ENCODE results near the gene IGSF5.
"Not testable (repeated sequence)": the region's sequence is repeated elsewhere in the genome, so short reads cannot be mapped to it uniquely, and the experiment has no call there.

IGSF5 gene

DNA sequence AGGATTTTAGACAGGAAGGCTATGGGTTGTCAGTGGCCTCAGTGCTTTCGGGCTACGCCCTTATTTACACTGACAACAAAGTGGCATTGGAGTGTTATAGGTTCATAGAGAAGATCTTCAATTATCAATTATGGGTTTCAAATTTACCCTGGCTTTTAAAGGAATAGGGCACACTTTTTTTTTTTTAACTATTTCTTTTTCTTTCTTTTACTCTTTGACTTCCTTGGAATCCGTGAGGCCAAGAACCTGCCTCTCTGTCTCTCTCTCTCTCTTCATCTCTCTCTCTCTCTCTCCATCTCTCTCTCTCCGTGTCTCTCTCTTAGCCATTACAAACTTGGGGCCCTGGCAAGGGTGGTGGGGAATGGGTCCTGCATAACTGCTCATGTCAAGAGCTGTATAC lies at the start of gene IGSF5:
IGSF5 (plus strand) TSS at position 301 of the 400 bp plus-strand sequence. CDS start 327 bp downstream, outside the sequence.
- not testable (repeated sequence) for DNase-seq (ENCODE audit: low read depth in 4 of 4, low spot score in 1 of 4)

DNA sequence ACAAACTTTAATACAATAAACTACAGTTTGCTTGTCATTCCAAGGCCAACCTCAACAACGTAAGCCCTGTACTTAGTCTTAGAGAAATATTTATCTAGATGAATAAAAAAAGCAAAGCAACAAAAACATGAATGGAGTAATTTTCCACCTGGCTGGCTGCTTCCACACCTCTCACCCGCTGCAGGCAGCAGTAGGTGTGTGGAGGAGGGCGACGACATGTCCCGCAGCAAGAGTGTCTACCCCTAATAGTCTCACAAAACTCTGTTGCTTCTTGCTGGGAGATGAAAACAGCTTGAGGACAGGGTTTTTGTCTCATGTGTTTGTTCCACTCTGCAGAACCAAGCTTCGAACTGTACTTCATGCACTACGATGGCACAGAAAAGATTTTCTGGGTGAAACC lies 48.8 kb upstream of the IGSF5 start:
- DNase-seq (ENCODE audit: low read depth in 4 of 4, low spot score in 1 of 4): no peak

DNA sequence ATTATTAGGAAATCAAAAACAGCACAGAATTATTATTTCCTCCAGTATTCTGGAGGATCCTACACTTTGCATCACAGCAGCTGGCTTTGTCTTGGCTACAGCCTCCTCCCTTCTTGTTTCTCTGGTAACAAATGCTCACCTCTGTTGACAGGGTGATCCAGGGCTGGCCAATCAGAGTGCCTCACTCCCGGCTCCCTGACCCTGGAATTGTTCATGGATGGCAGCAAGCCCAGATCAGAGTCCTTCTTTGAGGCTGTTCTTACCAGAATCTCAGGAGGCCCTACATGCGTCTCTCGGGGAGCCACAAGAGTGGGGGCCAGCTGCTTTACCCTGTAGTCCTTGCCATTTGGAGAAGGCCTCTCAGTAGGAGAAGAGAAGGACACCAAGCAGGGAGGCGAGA lies 48.4 kb upstream of the IGSF5 start:
- DNase-seq (ENCODE audit: low read depth in 4 of 4, low spot score in 1 of 4): no peak

DNA sequence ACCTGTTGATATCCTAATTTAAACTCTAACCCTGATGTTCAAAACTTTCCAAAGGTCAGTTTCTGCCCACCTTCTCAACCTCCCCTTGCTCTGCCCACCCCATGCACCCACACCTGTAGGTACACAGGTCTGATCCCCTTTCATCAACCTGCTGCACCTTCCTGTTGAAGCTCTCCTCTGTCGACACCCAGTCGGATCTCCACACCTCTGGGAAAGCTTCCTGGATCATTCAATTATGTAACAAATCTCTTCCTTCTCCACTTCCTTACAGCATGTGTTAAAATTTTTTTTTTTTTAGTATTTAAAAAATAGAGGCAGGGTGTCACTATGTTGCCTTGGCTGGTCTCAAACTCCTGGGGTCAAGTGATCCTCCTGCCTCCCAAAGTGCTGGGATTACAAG lies 44.7 kb upstream of the IGSF5 start:
- DNase-seq (ENCODE audit: low read depth in 4 of 4, low spot score in 1 of 4): no peak

DNA sequence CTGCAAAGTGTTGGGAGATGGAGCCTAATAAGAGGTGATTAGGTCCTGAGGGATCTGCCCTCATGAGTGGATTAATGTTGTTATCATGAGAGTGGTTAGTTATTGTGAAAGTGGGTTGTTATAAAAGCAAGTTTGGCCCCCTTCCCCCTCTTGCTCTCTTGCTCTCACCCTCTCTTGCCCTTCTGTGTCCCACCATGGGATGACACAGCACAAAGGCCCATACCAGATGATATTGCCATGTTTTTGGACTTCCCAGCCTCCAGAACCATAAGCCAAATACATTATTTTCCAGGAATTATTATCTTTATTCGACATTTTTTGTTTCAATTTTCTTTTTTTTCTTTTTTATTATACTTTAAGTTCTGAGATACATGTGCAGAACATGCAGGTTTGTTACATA lies 41.4 kb upstream of the IGSF5 start:
- DNase-seq (ENCODE audit: low read depth in 4 of 4, low spot score in 1 of 4): no peak

DNA sequence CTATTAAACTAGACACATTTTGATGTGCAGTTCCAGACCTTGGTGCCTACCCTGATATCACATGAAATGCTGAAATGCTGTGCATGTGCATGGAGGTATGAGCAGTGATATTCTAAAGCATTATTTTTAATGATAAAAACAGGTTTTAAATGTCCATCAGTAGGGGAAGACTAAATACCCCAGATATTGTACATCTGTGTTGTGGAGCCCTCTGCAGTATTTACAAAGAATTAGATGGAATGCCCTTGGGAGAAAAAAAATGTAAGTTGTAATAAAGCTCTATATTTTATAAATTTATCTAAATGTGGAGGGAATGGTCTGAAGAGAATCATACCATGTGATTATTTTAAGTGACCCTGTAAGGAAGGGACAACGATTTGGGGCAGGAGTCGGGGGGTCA lies 39.1 kb upstream of the IGSF5 start:
- DNase-seq (ENCODE audit: low read depth in 4 of 4, low spot score in 1 of 4): no peak

DNA sequence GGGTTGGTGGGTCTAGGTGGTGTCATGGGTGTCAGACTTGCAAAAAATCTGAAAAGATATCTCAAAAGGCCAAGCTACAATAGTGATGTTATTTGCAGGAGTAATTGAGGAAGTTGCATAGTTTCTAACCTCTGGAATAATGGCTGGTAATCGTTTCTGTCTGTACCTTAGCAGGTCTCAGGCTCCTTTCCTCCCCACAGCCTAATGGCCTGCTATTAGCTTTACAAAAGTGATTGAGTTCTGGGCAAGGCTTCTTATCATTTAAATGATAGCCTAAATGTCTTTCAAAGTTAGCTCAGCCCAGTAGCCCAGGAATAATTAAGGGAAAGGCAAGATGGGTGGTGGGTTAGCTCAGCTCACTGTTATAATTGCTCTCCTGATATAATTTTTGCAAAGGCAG lies 37.7 kb upstream of the IGSF5 start:
- DNase-seq (ENCODE audit: low read depth in 4 of 4, low spot score in 1 of 4): no peak

DNA sequence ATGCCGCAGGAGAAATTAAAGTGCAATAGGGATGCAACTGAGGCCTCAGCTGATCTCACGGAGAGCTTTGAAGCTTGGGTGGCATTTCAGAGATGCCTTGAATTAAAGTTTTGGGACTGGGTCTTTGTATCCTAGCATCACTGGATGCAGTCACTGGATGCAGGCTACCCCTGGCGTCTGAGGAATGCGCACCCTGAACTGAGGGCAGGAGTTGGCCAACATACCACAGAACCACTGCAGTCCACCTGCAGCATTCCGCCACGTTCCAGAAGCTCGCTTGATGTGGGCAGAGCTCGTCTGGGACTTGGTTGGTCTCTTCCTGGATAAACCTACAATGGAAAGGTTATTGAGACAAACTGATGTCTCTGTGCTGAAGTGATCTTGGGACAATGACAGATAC lies 34.1 kb upstream of the IGSF5 start:
- DNase-seq (ENCODE audit: low read depth in 4 of 4, low spot score in 1 of 4): no peak

DNA sequence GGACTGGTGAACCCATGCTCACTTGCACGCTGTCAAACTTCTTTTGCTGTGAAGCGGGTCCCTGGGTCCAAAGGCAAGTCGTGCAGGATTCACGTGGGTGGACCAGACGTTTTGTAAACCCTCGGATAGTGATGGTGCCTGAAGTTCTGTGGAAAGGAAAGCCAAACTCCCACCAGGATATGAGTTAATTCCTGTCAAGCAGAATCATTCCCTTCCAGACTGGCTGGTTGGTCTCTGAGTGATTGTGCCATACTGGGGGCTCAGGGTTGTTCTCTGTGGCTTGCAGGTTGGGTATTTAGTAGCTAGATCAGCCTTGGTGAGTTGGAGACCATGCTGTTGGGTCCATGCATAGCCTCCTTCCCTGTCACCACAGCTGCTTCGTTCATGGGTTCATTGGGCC lies 32.7 kb upstream of the IGSF5 start:
- no peak for DNase-seq (ENCODE audit: low read depth in 4 of 4, low spot score in 1 of 4)

DNA sequence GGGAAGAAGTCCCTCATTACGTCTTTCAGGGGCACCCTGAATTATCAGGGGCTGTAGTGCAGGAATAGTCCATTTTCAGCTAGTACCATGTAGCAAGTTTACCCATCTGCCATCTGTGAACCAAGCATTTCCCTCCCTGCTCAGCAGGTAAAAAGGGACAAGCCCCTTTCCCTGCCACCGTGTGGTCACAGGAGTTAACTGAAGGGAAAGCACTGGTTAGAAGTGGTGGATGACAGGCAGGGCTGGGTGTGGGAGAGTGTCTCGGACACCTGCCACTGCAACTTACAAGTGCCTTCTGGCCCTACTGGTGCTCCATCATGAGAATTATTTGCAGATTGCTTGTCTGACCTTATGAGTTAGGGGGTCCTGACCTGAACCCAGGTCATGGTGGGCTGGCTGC lies 32.0 kb upstream of the IGSF5 start:
- no peak for DNase-seq (ENCODE audit: low read depth in 4 of 4, low spot score in 1 of 4)

DNA sequence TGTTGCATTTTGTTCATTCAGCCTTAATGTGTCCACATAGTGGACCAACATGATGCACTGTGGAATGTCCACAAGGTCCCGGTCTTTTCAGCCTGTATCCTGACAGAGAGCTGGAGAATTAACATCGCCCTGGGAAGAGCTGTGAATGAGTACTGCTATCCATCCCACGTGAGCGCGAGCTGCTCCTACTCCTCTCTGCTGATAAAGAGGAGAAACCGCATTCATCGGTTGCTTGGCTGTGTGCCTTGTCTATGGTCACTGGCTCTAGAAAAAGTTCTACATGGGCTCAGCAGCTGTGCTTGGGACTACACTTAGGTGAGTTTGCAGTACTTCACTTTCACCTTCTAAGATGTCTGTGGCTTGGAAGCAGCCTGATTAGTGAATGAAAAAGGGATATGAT lies 31.1 kb upstream of the IGSF5 start:
- DNase-seq (ENCODE audit: low read depth in 4 of 4, low spot score in 1 of 4): no peak

DNA sequence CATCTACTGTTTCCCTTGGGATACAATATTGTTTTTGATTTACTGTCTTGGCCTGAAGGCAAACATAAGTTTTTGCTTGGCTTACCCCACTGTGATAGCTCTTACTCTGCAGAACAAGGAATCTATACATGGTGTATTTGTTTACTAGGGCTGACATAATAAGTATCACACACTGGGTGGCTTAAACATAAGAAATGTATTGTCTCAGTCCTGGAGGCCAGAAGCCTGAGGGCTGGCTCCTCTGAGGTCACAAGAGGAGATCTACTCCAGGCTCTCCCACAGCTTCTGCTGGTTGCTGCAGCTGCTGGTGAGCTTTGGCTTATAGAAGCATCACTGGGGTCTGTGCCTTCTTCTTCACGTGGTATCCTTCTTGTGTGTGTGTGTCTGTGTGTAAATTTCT lies 30.7 kb upstream of the IGSF5 start:
- DNase-seq (ENCODE audit: low read depth in 4 of 4, low spot score in 1 of 4): no peak

DNA sequence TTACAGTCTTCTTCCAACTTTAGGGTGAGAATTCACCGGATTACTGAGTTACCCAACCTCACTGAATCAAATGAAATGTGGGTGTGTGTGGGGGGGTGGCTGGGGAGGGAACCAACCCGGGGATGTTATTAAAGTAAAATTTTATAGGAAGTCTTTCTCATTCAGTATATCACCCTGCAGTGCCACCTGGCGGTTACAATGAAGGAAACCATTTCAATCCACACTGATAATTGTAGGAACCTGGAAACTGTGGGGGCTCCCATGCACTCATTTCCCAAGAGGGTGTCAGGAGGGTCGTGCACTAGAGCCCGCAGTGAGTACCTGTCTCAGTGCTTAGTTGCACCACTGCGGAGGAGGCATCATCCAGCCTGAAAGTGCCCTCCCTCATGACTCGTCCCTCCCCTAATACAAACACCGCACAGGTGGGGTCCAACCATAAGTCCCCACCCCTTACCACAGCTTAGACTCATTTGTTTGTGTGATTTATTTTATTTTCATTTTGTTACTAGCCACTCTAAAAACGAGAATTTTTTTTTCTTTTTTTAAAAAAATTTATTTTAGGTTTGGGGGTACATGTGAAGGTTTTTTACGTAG lies 29.1 kb upstream of the IGSF5 start:
- DNase-seq (ENCODE audit: low read depth in 4 of 4, low spot score in 1 of 4): peak in 3 of 4 experiments; percentile 4 to 24 (median 5)

DNA sequence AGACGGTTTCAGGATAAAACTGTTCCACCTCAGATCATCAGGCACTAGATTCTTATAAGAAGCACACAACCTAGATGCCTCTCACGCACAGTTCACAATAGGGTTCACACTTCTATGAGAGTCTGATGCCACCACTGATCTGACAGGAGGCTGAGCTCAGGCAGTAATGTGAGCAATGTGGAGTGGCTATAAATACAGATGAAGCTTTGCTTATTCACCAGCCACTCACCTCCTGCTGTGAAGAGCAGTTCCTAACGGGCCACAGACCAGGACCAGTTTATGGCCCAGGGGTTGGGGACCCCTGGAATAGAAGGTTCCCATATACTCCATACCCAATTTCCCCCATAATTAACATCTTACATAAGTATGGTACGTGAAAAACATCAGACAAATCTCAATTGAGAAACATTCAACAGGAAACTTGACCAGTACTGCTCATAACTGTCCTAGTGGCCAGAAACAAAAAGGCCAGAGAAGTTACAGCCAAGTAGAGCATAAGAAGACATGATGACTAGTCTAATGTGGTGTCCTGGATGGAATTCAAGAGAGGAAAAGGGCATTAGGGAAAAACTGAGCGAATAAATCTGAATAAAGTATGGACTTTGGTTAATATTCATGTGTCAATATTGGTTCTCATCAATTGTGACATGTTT lies 24.7 kb upstream of the IGSF5 start:
- DNase-seq (ENCODE audit: low read depth in 4 of 4, low spot score in 1 of 4): no peak

DNA sequence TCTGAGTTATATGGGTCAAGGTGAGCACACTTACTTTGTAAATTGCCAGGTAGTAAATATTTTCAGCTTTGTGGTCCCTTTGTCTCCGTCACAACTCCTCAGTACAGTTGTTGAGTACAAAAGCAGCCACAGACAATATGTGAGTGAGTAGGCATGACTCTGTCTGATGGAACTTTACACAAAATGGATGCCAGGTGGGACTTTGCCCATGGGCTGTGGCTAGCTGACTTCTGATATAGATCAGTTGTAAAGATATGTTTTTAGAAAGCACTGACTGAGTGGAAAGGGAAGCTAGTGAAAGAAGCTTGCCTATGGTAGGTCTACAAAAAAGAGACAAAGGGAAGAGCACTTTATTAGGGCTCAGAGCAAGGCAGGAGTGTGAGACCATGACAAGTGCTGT lies 23.1 kb upstream of the IGSF5 start:
- no peak for DNase-seq (ENCODE audit: low read depth in 4 of 4, low spot score in 1 of 4)

DNA sequence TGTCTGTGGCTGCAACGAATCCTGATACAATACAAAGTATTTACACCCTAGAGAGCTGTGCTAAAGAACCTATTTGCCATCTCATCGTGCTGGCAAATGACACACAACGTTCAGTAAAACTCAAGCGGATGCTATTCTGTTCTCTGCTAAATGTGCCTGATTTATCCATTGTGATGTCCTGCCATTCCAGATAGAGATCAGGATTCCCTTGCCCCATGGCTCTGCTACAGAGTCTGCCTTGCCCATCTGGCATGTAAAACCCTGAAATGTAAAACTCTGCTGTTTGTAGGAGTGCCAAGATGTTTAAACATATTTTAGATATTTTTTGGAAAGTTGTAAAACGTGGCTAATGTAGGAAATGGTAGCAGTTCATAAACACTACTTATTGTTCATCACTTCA lies 20.0 kb upstream of the IGSF5 start:
- no peak for DNase-seq (ENCODE audit: low read depth in 4 of 4, low spot score in 1 of 4)

DNA sequence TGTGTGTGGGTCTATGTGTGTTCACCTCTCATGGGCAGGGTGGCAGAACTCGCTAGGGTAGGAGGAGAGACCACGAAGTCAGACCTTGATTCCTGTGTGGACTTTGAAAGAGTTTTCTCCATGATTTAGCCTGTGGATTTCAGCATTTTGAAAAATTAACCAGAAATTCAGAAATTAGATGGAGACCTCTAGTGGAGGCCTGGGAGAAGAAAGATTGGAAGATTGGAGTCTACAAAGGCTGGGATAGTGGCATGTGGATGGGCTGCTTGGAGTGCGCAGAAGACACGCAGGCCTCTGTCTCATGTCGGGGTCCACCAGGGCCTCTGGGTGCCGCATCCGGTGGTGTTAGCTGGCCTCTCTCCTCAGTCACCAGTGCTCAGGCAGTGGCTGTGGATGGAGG lies 18.9 kb upstream of the IGSF5 start:
- no peak for DNase-seq (ENCODE audit: low read depth in 4 of 4, low spot score in 1 of 4)

DNA sequence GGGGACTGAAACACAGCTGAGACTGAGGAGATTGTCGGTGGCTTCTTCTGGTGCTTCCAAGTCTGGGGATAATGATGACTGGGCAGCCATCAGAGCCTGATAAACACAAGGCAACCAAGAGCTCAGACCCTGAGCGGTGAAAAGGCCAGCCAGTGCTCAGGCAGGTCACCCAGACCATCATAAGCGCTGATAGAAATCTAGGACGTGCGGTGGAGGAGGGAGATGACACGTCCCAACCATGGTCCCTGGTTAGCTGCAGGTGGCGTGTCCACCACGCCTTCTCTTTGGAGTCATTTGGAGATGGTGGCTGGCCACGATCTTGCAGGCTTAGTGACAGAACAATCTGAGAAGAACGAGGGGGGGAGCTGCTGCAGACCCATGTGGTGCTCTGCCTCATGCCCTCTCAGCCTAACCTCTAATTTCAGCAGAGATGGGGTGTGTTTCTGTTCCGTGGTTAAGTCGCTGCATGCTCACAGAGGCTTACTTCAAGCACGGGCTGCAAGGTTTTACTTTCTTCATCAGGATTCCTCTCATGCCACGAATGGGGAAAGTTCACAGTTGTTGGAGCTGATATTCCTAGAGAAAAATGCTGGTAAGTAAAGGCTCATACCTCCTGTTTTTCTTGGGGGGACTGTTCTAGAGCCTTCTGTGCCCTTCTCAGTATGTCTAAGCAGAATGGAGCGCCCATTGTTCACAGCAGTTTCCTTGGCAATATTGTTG lies 17.4 kb upstream of the IGSF5 start:
- no peak for DNase-seq (ENCODE audit: low read depth in 4 of 4, low spot score in 1 of 4)

DNA sequence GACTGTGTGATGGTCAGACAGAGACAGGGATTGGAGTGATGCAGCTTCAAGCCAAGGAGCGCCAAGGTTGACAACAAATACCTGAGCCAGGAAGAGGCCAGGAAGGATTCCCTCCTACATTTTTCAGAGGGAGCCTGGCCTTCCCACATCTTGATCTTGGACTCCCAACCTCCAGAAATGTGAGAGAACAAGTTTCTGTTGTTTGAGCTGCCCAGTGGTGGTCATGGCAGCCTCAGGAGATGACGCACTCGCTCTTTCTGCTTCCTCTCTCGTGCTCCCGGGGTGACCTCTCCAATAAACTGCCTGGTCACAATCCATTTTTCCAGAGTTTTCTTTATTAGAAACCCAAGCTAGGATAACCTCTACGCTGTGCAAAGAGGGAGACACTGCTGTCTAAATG lies 16.6 kb upstream of the IGSF5 start:
- no peak for DNase-seq (ENCODE audit: low read depth in 4 of 4, low spot score in 1 of 4)

DNA sequence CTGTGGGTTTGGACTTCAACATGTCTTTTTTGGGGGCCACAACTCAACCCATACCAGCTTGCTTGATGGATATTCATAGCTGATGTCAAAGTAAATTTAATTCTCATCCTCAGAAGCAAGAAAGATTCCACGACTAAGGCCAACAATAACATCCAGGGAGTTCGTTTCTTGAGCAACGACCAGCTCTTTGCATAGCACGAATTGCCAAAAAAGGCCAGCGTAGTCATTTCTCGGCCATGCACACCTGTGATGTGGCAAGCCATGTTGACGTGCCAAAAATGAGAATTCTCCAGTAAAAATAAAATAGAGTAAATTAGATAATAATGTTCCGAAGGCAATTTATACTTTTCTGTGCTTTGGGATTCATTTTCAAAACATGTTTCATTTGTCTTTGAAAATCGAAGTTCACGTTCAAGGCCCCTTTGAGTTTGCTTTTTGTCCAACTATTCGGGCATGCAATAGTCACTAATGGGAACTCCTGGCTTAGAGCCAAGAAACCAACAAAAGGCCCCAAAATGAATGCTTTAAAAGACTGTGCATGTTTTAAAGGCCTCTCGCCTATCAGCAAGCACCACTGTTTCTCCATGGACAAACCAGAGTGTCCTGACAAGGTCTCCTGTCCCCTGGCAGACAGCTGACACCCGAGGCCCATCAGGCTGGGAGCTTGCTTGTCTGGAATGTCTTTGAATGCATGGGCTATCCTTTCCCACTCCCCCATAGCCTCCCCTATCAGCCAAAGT lies 14.4 kb upstream of the IGSF5 start:
- DNase-seq (ENCODE audit: low read depth in 4 of 4, low spot score in 1 of 4): no peak

DNA sequence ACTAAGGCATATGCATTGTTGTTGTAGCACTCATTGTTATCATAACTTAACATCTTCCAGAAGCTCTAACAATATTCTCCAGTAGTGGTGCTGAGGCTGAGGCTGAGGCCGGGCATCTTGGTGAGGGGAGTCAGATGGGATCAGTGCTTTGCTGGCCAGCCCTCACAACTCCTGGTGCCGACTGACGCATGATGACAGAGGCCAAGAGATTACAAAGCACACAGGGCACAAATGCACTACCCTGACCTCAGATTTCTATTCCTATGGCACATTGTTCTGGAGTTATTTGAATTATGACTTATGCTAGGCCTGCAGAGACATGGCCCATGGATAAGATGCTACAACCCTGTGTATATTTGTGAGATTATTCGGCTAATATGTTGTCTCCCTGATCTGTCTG lies 8.3 kb upstream of the IGSF5 start:
- DNase-seq (ENCODE audit: low read depth in 4 of 4, low spot score in 1 of 4): no peak

DNA sequence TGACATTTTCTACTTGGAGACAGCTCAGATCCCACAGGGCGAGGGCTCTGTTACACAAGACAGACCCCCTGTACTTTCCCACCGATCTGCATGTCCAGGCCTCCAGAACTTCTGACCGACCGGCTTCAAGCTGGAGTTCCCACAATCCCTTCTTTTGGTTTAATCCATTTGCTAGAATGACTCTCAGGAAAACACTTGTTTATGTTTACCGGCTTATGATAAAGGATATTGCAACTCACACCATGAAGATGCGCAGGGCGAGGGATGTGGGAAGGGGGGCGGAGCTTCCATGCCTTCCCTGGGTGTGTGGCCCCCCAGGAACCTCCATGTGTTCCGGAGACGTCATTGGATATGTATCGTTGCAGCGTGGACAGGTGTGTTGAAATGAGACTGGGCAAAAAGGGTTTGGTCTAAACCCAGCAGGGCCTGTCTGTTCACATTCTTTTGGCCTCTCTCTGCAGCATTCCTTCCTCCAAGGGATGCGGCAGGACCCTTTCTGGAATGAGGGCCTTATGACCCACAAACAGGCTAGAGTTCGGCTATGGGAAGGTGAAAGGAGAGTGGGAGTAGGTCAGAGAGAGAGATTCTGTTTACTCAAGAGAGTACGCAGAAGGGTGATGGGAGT lies 7.5 kb upstream of the IGSF5 start:
- DNase-seq (ENCODE audit: low read depth in 4 of 4, low spot score in 1 of 4): no peak
